Erythroblast (primary cell): ENCODE measurements around the gene FRZB.

Experiments
- GATA1 ChIP-seq: IDR thresholded peaks from 2 replicates; pipeline ENCODE4 v1.6.1; 2011; ENCODE audit warnings: low read depth, mild to moderate bottlenecking, control low read depth, low read length, moderate library complexity
- POLR2A ChIP-seq: IDR thresholded peaks from 2 replicates; pipeline ENCODE4 v1.6.1; 2011; ENCODE audit warnings: mild to moderate bottlenecking, low read length

DNA sequence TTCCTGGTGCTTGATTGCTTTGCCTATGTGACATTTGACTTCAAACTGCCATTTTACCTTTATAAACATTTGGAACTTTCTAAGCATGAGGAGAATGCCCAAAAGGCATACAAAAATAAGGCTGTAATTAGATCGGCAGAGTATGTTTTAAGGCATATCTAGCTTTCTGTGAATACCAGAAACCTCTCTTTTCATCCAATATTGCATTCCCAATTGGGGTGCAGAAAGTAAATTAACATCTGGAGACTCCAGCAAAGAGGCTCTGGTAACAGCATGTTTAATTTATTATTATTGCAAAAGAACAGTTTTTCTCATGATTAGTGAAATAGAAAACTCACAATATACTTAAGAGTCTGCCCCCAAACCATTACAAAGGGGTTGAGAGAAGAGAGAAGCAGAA is 32.1 kb downstream of the FRZB start:
- TF ChIP-seq POLR2A (no peak), GATA1 (no peak)
